ENCODE data around the gene SEMA3D. TPM values are rescaled to one million over a fixed set of nuclear protein-coding genes. Genes with fewer than 3 reads are reported as not detected.

Gene SEMA3D
- total and polyA plus RNA-seq, 2 of the 13 experiments (the other 11 are each of a cell fraction or from before 2014, with no cell fraction given) = 0.07 TPM; not detected in 1

GRCh38 chr7:85164376-85164775 is 22.5 kb downstream of the SEMA3D start:
- TF ChIP-seq TSC22D2 (CRISPR knock-in tag; IDR thresholded peaks at IDR 0.05; ENCODE audit: borderline replicate concordance) (no peak), ZFP36L2 (CRISPR knock-in tag; IDR thresholded peaks at IDR 0.05) (no peak), ZNF761 (CRISPR knock-in tag; conservative IDR thresholded peaks at IDR 0.05) (no peak), MAFK (conservative IDR thresholded peaks at IDR 0.05 in 1 of 2, IDR thresholded peaks at IDR 0.05 in 1 of 2; ENCODE audit: low read length in 2 of 2) (no peak), ZEB1 (IDR thresholded peaks at IDR 0.05; ENCODE audit: insufficient replicate concordance, low read depth) (no peak), PCBP1 (IDR thresholded peaks at IDR 0.05; ENCODE audit: borderline replicate concordance, low read depth, low read length) (no peak), NR3C1 (CRISPR knock-in tag; IDR thresholded peaks at IDR 0.05) (no peak), PLSCR1 (CRISPR knock-in tag; IDR thresholded peaks at IDR 0.05; ENCODE audit: borderline replicate concordance) (no peak), ZSCAN12 (CRISPR knock-in tag; IDR thresholded peaks at IDR 0.05) (no peak), ATF7-NPFF (CRISPR knock-in tag; IDR thresholded peaks at IDR 0.05; ENCODE audit: low read depth) (no peak), AHR (CRISPR knock-in tag; IDR thresholded peaks at IDR 0.05) (no peak), ADNP (CRISPR knock-in tag; IDR thresholded peaks at IDR 0.05) (no peak)
- no peak overlapping the region for H3K9ac ChIP-seq (ENCODE audit: insufficient read depth, low read depth, low read length)
- CTCF ChIA-PET (ENCODE audit: low intra/inter-chr PET ratio, low total read pairs) = no interaction called here
- DNase-seq (ENCODE audit: low spot score) (no peak), FAIRE-seq (no peak), ATAC-seq (no peak)
- no peaks in the 10 kb centered on the region for H3K79me2 ChIP-seq (ENCODE audit: insufficient read depth, low read length)
- no peaks in the 10 kb centered on the region for H4K20me1 ChIP-seq (ENCODE audit: insufficient read depth, low read length)
- intact Hi-C loops (cut with micrococcal nuclease; ENCODE audit: unreplicated experiment) = no loop called here
- H3K27me3 ChIP-seq (ENCODE audit: control insufficient read depth in 1 of 2, insufficient read depth in 2 of 2, low read length in 2 of 2) = no peaks in the 10 kb centered on the region
- H3K36me3 ChIP-seq (replicated peaks in 1 of 2; ENCODE audit: control insufficient read depth in 1 of 2, insufficient read depth in 2 of 2, low read length in 2 of 2) = no peaks in the 10 kb centered on the region
- in situ Hi-C loops (cut with HindIII; ENCODE audit: extremely low pct_ligation_motif_present, low pct_unique_long_range_greater_than_20kb) = no loop called here
- no peak overlapping the region for H2AFZ ChIP-seq (ENCODE audit: low read length)
- no peaks in the 10 kb centered on the region for H3K9me3 ChIP-seq (ENCODE audit: low read length)
- H3K27ac ChIP-seq (ENCODE audit: extremely low read length, insufficient read depth, low read length) = no peak overlapping the region
- no TSS peak for BruUV-seq (replicated peaks)
- no peak overlapping the region for H3K4me3 ChIP-seq (replicated peaks in 1 of 3; ENCODE audit: insufficient read depth in 1 of 3, low read depth in 2 of 3, low read length in 3 of 3)
- 10% methylated on average over 1 of the region's 1 CpG for WGBS (ENCODE audit: low lambda C conversion rate)
- no peaks in the 10 kb centered on the region for H3K4me1 ChIP-seq (ENCODE audit: insufficient read depth, low read length)
- POLR2A ChIA-PET = no interaction called here
- no peak overlapping the region for H3K4me2 ChIP-seq (ENCODE audit: low read depth, low read length)
